OCI-LY3 (cell line): Measurements from ENCODE around the gene SIGLEC14.

Experiments
- EZH2phosphoT487 ChIP-seq: fragments of 200-600 bp; shearing (Covaris generic); IDR thresholded peaks from 2 replicates; pipeline ENCODE4 v1.6.1; 2018; ENCODE audit warnings: antibody characterized with exemption, mixed run types, low read depth
- TF ChIP-seq, protein P1 (sequence below): fragments of 200-600, 300-600 bp; sonication (generic); IDR thresholded peaks from 2 replicates; pipeline ENCODE4 v1.5.1; 2014; ENCODE audit warnings: antibody characterized with exemption, low read length, low read depth

DNA sequence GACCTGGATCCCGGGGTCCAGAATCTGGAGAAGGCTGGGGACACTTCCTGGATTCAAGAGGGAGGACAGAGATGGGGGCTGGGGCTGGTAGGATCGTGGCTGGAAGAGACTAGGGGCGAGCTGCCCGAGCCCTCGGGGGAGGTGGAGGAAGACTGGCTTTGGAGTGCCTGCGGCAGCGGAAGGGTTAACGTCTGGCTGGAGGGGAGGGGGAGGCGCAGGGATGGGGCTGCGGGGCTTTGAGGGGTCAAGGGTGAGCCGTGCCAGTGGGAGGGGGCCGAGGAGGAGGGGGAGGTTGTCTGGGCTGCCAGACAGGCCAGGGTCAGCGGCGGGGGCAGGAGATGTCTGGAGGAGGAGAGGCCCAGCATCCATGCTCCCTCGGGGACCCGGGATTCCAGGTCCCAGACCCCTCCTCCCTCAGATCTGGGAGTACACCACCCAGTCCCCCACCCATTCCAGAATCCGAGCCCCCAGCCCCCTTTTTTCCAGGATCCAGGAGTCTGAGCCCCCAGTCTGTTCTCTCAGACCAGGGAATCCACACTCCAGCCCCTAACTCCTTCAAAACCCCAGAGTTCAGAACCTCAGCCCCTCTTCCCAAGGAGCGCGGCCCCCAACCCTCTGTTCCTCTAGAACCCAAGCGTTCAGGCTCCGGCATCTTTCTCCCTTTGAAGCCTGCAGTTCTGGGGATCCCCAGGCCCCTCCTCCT is 43.3 kb upstream of the SIGLEC14 start:
- TF ChIP-seq, protein P1, sequence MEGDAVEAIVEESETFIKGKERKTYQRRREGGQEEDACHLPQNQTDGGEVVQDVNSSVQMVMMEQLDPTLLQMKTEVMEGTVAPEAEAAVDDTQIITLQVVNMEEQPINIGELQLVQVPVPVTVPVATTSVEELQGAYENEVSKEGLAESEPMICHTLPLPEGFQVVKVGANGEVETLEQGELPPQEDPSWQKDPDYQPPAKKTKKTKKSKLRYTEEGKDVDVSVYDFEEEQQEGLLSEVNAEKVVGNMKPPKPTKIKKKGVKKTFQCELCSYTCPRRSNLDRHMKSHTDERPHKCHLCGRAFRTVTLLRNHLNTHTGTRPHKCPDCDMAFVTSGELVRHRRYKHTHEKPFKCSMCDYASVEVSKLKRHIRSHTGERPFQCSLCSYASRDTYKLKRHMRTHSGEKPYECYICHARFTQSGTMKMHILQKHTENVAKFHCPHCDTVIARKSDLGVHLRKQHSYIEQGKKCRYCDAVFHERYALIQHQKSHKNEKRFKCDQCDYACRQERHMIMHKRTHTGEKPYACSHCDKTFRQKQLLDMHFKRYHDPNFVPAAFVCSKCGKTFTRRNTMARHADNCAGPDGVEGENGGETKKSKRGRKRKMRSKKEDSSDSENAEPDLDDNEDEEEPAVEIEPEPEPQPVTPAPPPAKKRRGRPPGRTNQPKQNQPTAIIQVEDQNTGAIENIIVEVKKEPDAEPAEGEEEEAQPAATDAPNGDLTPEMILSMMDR: no peak
- no peak for TF ChIP-seq EZH2phosphoT487
